K562 (cell line): ENCODE results near the gene PAXIP1. TPM values are rescaled to one million over a fixed set of nuclear protein-coding genes. Genes with fewer than 3 reads are reported as not detected.
A peak's percentile ranks its signal among the peaks of the same experiment; 100 is the strongest.

ENCODE experiments used
- E2F3 ChIP-seq: fragments of 250-450 bp; sonication (Bioruptor Pico); IDR thresholded peaks from 2 replicates; pipeline ENCODE4 v1.4.0; 2020; ENCODE audit warnings: mild to moderate bottlenecking
- GTF2E2 ChIP-seq: fragments of 200-800 bp; sonication (Bioruptor generic); IDR thresholded peaks from 2 replicates; pipeline ENCODE4 v1.6.1; 2016; ENCODE audit warnings: missing genetic modification characterization, missing compliant biosample characterization
- PHF8 ChIP-seq: fragments of 200-600 bp; sonication (generic); IDR thresholded peaks from 2 replicates; pipeline ENCODE4 v1.6.1; 2012; ENCODE audit warnings: mixed run types, mild to moderate bottlenecking, inconsistent platforms, low read length, moderate library complexity, borderline replicate concordance
- POLR2G ChIP-seq: fragments of 200-400 bp; formaldehyde crosslinking; IDR thresholded peaks from 2 replicates; pipeline ENCODE4 v1.6.1; 2017; ENCODE audit warnings: low read depth, mild to moderate bottlenecking, antibody characterized with exemption, low read length, moderate library complexity
- RBM39 ChIP-seq: fragments of 200-400 bp; formaldehyde crosslinking; optimal IDR thresholded peaks from 2 replicates; pipeline ENCODE3; 2018; ENCODE audit warnings: low read depth, low read length
- THRAP3 ChIP-seq: fragments of 450-650 bp; IDR thresholded peaks from 2 replicates; pipeline ENCODE4 v1.6.1; 2016; ENCODE audit warnings: mild to moderate bottlenecking, inconsistent platforms, borderline replicate concordance
- YY1 ChIP-seq, 3 experiments: IDR thresholded peaks; 2 replicates each; pipeline ENCODE4 v1.6.1; 2011; ENCODE audit warnings: low read length in 2 of 3, mild to moderate bottlenecking in 2 of 3, moderate library complexity in 2 of 3, borderline replicate concordance in 1 of 3, control low read depth in 1 of 3, low read depth in 1 of 3; ENCODE audit not compliant: insufficient read depth in 3 of 3, insufficient replicate concordance in 2 of 3, control insufficient read depth in 1 of 3, insufficient read length in 1 of 3; ENCODE audit errors: extremely low read depth in 1 of 3
- ZC3H4 ChIP-seq: sonication (generic); formaldehyde crosslinking; IDR thresholded peaks from 2 replicates; pipeline ENCODE4 v1.9.0; 2021; ENCODE audit warnings: missing genetic modification reagents, borderline replicate concordance
- ZNF239 ChIP-seq: fragments of 250-450 bp; sonication (Bioruptor Pico); IDR thresholded peaks from 2 replicates; pipeline ENCODE4 v1.4.0; 2020; ENCODE audit warnings: mild to moderate bottlenecking
- ZNF408 ChIP-seq: fragments of 250-450 bp; sonication (Bioruptor Pico); IDR thresholded peaks from 2 replicates; pipeline ENCODE4 v1.4.0; 2020; ENCODE audit warnings: low read depth, mild to moderate bottlenecking, moderate library complexity
- ZNF507 ChIP-seq: conservative IDR thresholded peaks from 2 replicates; pipeline ENCODE4 v1.6.1; 2017; ENCODE audit warnings: missing genetic modification characterization, missing compliant biosample characterization
- polyA plus RNA-seq, 8 experiments: library from polyadenylated mRNA; depleted of rRNA in 4 of 8; stranded (reverse) in 5 of 8; unstranded in 3 of 8; fragments of >200 nt; fragmentation: Nextera tagmentation in 2 of 8; fragmentation: Illumina TruSeq in 1 of 8; extraction: Ambion mirVana in 2 of 8; extraction: Trizol in 1 of 8; gene quantifications; 2 replicates each; pipeline versions ENCODE4 v1.2.1 to v1.2.3, GENCODE V29; 2011 to 2014; ENCODE audit warnings: inconsistent platforms in 1 of 8, missing spikeins in 1 of 8
- total RNA-seq, 7 experiments: library from RNA; depleted of rRNA in 6 of 7; stranded (reverse); fragments of >200 nt in 6 of 7; fragmentation: Illumina TruSeq in 2 of 7; extraction: Trizol in 2 of 7; gene quantifications; 2 replicates each; pipeline versions ENCODE4 v1.2.1 to v1.2.3, GENCODE V29; 2011 to 2021; ENCODE audit warnings: low replicate concordance in 1 of 7
- TF ChIP-seq, protein P1 (sequence below), 2 experiments: fragments of 450-650 bp in 1 of 2; sonication (generic) in 1 of 2; formaldehyde crosslinking; conservative IDR thresholded peaks; 2 replicates each; pipeline versions ENCODE4 v1.4.0 to v1.8.1; 2020 to 2022; ENCODE audit warnings: mild to moderate bottlenecking in 1 of 2, missing genetic modification reagents in 1 of 2
- TF ChIP-seq, protein P2 (sequence below): fragments of 250-450 bp; sonication (Bioruptor Pico); IDR thresholded peaks from 2 replicates; pipeline ENCODE4 v1.5.0; 2022; ENCODE audit warnings: mild to moderate bottlenecking
- TF ChIP-seq, protein P3 (sequence below): fragments of 450-650 bp; IDR thresholded peaks from 2 replicates; pipeline ENCODE4 v1.7.1; 2018; ENCODE audit warnings: mild to moderate bottlenecking, low read depth; ENCODE audit not compliant: partially characterized antibody
- TF ChIP-seq, protein P4 (sequence below): fragments of 250-450 bp; sonication (Bioruptor Pico); IDR thresholded peaks from 2 replicates; pipeline ENCODE4 v1.8.0; 2021; ENCODE audit warnings: mild to moderate bottlenecking, moderate library complexity
- TF ChIP-seq, protein P5 (sequence below): fragments of 250-450 bp; sonication (Bioruptor Pico); IDR thresholded peaks from 2 replicates; pipeline ENCODE4 v1.5.0; 2021; ENCODE audit warnings: mild to moderate bottlenecking, borderline replicate concordance
- TF ChIP-seq, protein P6 (sequence below): fragments of 450-650 bp; formaldehyde crosslinking; IDR thresholded peaks from 2 replicates; pipeline ENCODE4 v1.4.0; 2022; ENCODE audit warnings: mild to moderate bottlenecking, moderate library complexity

The PAXIP1 gene
- total and polyA plus RNA-seq, 9 of the 15 experiments (the other 6 are each of a cell fraction or from before 2014, with no cell fraction given) = 9.7 to 37.9 (median 28.4) TPM

DNA sequence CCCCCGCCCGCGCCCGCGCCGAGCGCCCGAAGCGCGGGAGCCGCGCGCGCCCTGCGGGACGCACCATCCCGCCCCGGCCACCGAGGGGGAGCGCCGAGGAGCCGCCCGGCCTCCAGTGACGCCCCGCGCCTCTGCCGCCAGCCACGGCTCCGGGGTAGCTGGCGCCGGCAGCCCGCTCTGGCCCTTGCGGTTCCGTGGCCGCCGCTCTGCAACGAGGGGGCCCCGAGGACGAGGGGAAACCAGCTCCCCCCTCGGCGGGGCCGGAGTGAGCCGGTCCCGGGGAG lies at the start of gene PAXIP1 (continued):
- TF ChIP-seq, protein P1, sequence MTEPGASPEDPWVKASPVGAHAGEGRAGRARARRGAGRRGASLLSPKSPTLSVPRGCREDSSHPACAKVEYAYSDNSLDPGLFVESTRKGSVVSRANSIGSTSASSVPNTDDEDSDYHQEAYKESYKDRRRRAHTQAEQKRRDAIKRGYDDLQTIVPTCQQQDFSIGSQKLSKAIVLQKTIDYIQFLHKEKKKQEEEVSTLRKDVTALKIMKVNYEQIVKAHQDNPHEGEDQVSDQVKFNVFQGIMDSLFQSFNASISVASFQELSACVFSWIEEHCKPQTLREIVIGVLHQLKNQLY (CRISPR knock-in tag; conservative IDR thresholded peaks at IDR 0.05) = no peak
- TF ChIP-seq E2F3 (CRISPR knock-in tag) (peak; percentile 92), ZNF408 (CRISPR knock-in tag) (no peak), ZNF239 (no peak), YY1 (IDR thresholded peaks at IDR 0.05; ENCODE audit: borderline replicate concordance in 1 of 3, control insufficient read depth in 1 of 3, extremely low read depth in 1 of 3, insufficient read depth in 3 of 3, insufficient read length in 1 of 3, insufficient replicate concordance in 2 of 3, low read depth in 1 of 3, low read length in 2 of 3) (no peak), PHF8 (no peak), THRAP3 (no peak), ZC3H4 (CRISPR knock-in tag) (no peak), ZNF507 (tag) (no peak), GTF2E2 (no peak), POLR2G (no peak), RBM39 (no peak)
- TF ChIP-seq, protein P2, sequence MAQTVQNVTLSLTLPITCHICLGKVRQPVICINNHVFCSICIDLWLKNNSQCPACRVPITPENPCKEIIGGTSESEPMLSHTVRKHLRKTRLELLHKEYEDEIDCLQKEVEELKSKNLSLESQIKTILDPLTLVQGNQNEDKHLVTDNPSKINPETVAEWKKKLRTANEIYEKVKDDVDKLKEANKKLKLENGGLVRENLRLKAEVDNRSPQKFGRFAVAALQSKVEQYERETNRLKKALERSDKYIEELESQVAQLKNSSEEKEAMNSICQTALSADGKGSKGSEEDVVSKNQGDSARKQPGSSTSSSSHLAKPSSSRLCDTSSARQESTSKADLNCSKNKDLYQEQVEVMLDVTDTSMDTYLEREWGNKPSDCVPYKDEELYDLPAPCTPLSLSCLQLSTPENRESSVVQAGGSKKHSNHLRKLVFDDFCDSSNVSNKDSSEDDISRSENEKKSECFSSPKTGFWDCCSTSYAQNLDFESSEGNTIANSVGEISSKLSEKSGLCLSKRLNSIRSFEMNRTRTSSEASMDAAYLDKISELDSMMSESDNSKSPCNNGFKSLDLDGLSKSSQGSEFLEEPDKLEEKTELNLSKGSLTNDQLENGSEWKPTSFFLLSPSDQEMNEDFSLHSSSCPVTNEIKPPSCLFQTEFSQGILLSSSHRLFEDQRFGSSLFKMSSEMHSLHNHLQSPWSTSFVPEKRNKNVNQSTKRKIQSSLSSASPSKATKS (CRISPR knock-in tag) = no peak
- TF ChIP-seq, protein P3, sequence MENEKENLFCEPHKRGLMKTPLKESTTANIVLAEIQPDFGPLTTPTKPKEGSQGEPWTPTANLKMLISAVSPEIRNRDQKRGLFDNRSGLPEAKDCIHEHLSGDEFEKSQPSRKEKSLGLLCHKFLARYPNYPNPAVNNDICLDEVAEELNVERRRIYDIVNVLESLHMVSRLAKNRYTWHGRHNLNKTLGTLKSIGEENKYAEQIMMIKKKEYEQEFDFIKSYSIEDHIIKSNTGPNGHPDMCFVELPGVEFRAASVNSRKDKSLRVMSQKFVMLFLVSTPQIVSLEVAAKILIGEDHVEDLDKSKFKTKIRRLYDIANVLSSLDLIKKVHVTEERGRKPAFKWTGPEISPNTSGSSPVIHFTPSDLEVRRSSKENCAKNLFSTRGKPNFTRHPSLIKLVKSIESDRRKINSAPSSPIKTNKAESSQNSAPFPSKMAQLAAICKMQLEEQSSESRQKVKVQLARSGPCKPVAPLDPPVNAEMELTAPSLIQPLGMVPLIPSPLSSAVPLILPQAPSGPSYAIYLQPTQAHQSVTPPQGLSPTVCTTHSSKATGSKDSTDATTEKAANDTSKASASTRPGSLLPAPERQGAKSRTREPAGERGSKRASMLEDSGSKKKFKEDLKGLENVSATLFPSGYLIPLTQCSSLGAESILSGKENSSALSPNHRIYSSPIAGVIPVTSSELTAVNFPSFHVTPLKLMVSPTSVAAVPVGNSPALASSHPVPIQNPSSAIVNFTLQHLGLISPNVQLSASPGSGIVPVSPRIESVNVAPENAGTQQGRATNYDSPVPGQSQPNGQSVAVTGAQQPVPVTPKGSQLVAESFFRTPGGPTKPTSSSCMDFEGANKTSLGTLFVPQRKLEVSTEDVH = no peak
- TF ChIP-seq, protein P4, sequence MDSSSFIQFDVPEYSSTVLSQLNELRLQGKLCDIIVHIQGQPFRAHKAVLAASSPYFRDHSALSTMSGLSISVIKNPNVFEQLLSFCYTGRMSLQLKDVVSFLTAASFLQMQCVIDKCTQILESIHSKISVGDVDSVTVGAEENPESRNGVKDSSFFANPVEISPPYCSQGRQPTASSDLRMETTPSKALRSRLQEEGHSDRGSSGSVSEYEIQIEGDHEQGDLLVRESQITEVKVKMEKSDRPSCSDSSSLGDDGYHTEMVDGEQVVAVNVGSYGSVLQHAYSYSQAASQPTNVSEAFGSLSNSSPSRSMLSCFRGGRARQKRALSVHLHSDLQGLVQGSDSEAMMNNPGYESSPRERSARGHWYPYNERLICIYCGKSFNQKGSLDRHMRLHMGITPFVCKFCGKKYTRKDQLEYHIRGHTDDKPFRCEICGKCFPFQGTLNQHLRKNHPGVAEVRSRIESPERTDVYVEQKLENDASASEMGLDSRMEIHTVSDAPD = no peak
- TF ChIP-seq, protein P5, sequence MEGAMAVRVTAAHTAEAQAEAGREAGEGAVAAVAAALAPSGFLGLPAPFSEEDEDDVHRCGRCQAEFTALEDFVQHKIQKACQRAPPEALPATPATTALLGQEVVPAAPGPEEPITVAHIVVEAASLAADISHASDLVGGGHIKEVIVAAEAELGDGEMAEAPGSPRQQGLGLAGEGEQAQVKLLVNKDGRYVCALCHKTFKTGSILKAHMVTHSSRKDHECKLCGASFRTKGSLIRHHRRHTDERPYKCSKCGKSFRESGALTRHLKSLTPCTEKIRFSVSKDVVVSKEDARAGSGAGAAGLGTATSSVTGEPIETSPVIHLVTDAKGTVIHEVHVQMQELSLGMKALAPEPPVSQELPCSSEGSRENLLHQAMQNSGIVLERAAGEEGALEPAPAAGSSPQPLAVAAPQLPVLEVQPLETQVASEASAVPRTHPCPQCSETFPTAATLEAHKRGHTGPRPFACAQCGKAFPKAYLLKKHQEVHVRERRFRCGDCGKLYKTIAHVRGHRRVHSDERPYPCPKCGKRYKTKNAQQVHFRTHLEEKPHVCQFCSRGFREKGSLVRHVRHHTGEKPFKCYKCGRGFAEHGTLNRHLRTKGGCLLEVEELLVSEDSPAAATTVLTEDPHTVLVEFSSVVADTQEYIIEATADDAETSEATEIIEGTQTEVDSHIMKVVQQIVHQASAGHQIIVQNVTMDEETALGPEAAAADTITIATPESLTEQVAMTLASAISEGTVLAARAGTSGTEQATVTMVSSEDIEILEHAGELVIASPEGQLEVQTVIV = peak; percentile 57; the same call in 1 of the 2 replicates
- TF ChIP-seq, protein P6, sequence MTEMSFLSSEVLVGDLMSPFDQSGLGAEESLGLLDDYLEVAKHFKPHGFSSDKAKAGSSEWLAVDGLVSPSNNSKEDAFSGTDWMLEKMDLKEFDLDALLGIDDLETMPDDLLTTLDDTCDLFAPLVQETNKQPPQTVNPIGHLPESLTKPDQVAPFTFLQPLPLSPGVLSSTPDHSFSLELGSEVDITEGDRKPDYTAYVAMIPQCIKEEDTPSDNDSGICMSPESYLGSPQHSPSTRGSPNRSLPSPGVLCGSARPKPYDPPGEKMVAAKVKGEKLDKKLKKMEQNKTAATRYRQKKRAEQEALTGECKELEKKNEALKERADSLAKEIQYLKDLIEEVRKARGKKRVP (CRISPR knock-in tag) = peak; percentile 30; the same call in 1 of the 2 replicates
